GM23248 (cell line): Measurements from ENCODE around the gene GALNT13.

Source experiments
- EZH2 ChIP-seq: fragments of 200-600 bp; sonication (generic); IDR thresholded peaks from 2 replicates; pipeline ENCODE4 v1.6.1; 2018; ENCODE audit warnings: antibody characterized with exemption, mild to moderate bottlenecking; ENCODE audit not compliant: insufficient read depth, poor library complexity, severe bottlenecking
- EZH2phosphoT487 ChIP-seq: fragments of 200-600 bp; sonication (generic); IDR thresholded peaks from 2 replicates; pipeline ENCODE4 v1.6.1; 2018; ENCODE audit warnings: antibody characterized with exemption, moderate library complexity, mild to moderate bottlenecking, low read depth; ENCODE audit not compliant: insufficient read depth

DNA sequence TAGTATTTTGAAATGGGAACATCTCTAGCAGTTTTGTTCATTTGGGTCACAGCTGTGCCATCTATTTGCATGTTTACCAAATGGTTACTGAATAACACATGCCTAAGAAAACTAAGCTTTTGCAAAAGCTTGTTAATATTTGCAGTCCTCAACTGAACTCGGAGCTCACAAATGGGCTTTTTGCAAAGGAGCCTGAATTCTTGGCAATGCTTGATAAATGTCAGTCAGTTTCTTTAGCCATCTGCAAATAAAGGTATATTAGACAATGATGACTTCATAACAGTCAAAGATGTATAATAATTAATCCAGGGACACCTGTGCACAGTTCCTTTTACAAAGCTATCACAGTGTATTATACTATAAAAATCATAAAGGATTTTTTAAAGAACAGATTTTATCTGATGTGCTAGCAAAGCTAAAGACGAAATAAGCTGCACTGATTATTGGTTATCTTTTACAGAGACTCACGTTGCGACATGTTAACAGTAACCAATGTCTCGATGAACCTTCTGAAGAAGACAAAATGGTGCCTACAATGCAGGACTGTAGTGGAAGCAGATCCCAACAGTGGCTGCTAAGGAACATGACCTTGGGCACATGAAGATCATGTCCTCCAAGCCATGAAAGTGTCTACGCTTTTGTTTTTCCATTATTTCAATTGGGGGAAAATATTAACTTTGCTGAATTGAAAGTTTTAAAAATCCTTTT is 578.4 kb downstream of the GALNT13 start:
- TF ChIP-seq EZH2phosphoT487 (no peak), EZH2 (no peak)
